Measurements from ENCODE around the gene DBR1. TPM values are rescaled to one million over a fixed set of nuclear protein-coding genes. Genes with fewer than 3 reads are reported as not detected.

The DBR1 gene
- total and polyA plus RNA-seq, 2 of the 13 experiments (the other 11 are each of a cell fraction or from before 2014, with no cell fraction given): 6.4 to 16.7 TPM

DNA sequence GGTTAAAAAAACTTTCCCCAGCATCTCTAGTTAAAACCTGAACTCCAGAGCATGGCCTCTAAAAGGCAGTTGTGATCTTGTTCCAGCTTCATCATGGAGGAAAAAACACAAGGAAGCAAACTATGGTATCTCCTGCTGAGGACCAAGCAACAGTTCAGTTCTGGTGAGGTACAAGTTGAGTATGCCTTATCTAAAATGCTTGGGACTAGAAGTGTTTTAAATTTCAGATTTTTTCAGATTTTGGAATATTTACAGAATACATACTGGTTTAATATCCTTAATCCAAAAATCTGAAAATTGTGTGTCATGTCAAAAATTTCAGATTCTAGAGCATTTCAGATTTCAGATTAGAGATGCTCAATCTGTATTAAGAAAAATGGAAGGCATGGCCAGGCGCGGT is 9.7 kb downstream of the DBR1 start (continued):
- TF ChIP-seq MTF1 (CRISPR knock-in tag; IDR thresholded peaks at IDR 0.05): no peak
- no peak for TF ChIP-seq ZNF781 (CRISPR knock-in tag; IDR thresholded peaks at IDR 0.05; ENCODE audit: borderline replicate concordance, not compliant biosample characterization)
- TF ChIP-seq RAD51 (IDR thresholded peaks at IDR 0.05; ENCODE audit: borderline replicate concordance): no peak
- TF ChIP-seq CREB1 (IDR thresholded peaks at IDR 0.05): no peak
- TF ChIP-seq CREB1 (CRISPR knock-in tag; IDR thresholded peaks at IDR 0.05): no peak

DNA sequence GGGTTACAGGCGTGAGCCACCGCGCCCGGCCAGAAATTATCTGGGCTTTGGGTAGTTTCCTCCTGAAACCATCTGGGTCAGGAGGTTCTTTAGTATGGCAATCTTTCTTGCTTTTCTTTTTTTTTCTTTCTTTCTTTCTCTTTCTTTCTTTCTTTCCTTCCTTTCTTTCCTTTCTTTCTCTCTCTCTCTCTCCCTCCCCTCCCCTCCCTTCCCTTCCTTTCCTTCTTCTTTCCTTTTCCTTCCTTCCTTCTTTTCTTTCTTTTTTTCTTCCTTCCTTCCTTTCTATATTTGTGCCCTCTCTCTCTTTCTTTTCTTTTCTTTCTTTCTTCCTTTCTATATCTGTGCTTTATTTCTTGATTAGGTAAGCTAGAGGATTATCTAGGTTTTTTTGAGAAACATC is 17.0 kb downstream of the DBR1 start:
- in situ Hi-C loops (cut with HindIII; ENCODE audit: extremely low pct_ligation_motif_present, low pct_unique_long_range_greater_than_20kb) (no loop called here), intact Hi-C loops (cut with micrococcal nuclease; ENCODE audit: unreplicated experiment) (no loop called here)
- H3K27me3 ChIP-seq (ENCODE audit: control insufficient read depth in 1 of 2, insufficient read depth in 2 of 2, low read length in 2 of 2): no peaks in the 10 kb centered on the region
- CTCF ChIA-PET (ENCODE audit: low intra/inter-chr PET ratio, low total read pairs): no interaction called here
- DNase-seq (ENCODE audit: low spot score): no peak
- no peak overlapping the region for H3K27ac ChIP-seq (ENCODE audit: extremely low read length, insufficient read depth, low read length)
- no peak overlapping the region for H3K4me2 ChIP-seq (ENCODE audit: low read depth, low read length)
- no TSS peak for BruUV-seq (replicated peaks)
- TF ChIP-seq, protein P1, sequence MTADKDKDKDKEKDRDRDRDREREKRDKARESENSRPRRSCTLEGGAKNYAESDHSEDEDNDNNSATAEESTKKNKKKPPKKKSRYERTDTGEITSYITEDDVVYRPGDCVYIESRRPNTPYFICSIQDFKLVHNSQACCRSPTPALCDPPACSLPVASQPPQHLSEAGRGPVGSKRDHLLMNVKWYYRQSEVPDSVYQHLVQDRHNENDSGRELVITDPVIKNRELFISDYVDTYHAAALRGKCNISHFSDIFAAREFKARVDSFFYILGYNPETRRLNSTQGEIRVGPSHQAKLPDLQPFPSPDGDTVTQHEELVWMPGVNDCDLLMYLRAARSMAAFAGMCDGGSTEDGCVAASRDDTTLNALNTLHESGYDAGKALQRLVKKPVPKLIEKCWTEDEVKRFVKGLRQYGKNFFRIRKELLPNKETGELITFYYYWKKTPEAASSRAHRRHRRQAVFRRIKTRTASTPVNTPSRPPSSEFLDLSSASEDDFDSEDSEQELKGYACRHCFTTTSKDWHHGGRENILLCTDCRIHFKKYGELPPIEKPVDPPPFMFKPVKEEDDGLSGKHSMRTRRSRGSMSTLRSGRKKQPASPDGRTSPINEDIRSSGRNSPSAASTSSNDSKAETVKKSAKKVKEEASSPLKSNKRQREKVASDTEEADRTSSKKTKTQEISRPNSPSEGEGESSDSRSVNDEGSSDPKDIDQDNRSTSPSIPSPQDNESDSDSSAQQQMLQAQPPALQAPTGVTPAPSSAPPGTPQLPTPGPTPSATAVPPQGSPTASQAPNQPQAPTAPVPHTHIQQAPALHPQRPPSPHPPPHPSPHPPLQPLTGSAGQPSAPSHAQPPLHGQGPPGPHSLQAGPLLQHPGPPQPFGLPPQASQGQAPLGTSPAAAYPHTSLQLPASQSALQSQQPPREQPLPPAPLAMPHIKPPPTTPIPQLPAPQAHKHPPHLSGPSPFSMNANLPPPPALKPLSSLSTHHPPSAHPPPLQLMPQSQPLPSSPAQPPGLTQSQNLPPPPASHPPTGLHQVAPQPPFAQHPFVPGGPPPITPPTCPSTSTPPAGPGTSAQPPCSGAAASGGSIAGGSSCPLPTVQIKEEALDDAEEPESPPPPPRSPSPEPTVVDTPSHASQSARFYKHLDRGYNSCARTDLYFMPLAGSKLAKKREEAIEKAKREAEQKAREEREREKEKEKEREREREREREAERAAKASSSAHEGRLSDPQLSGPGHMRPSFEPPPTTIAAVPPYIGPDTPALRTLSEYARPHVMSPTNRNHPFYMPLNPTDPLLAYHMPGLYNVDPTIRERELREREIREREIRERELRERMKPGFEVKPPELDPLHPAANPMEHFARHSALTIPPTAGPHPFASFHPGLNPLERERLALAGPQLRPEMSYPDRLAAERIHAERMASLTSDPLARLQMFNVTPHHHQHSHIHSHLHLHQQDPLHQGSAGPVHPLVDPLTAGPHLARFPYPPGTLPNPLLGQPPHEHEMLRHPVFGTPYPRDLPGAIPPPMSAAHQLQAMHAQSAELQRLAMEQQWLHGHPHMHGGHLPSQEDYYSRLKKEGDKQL (CRISPR knock-in tag; IDR thresholded peaks at IDR 0.05; ENCODE audit: low read depth): no peak
- no peak for TF ChIP-seq TOE1 (CRISPR knock-in tag; IDR thresholded peaks at IDR 0.05)
- no peak overlapping the region for H3K9ac ChIP-seq (ENCODE audit: insufficient read depth, low read depth, low read length)
- H3K4me3 ChIP-seq (replicated peaks in 1 of 3; ENCODE audit: insufficient read depth in 1 of 3, low read depth in 2 of 3, low read length in 3 of 3): no peak overlapping the region
- H3K4me1 ChIP-seq (ENCODE audit: insufficient read depth, low read length): no peaks in the 10 kb centered on the region
- no peak for ATAC-seq
- peaks cover 3 to 12% of the 10 kb centered on the region in 2 experiments for H3K36me3 ChIP-seq (replicated peaks in 1 of 2; ENCODE audit: control insufficient read depth in 1 of 2, insufficient read depth in 2 of 2, low read length in 2 of 2)
- no peaks in the 10 kb centered on the region; the same call in 1 of the 2 replicates for H4K20me1 ChIP-seq (ENCODE audit: insufficient read depth, low read length)
- no peak for FAIRE-seq
- POLR2A ChIA-PET: no interaction called here
- H3K9me3 ChIP-seq (ENCODE audit: low read length): no peaks in the 10 kb centered on the region
- WGBS (ENCODE audit: low lambda C conversion rate): 96% methylated on average over 4 of the region's 4 CpGs
- no peaks in the 10 kb centered on the region for H3K79me2 ChIP-seq (ENCODE audit: insufficient read depth, low read length)
- no peak overlapping the region for H2AFZ ChIP-seq (ENCODE audit: low read length)
